Body of pancreas (tissue), 4 donors: ENCODE results near the gene TOM1L2.

Experiments used
- CTCF ChIP-seq, 7 experiments: fragments of 450-650 bp in 4 of 7; fragments of 200-600 bp in 3 of 7; sonication (generic) in 3 of 7; IDR thresholded peaks; one replicate each; pipeline ENCODE4 v1.5.1; 2016 to 2019; ENCODE audit warnings: antibody characterized with exemption in 7 of 7
- POLR2A ChIP-seq, 3 donors: fragments of 450-650 bp; IDR thresholded peaks; one replicate each; pipeline ENCODE4 v1.6.1; 2016; ENCODE audit warnings: antibody characterized with exemption in 3 of 3, mild to moderate bottlenecking in 2 of 3

- TF ChIP-seq CTCF (IDR thresholded peaks at IDR 0.05) (no peak), POLR2A (IDR thresholded peaks at IDR 0.05) (no peak)
These were observed 21.2 kb upstream of the TOM1L2 start for GRCh38 chr17:17993366-17993765.
